K562 (cell line): ENCODE results near the gene KCNK4. TPM values are rescaled to one million over a fixed set of nuclear protein-coding genes. Genes with fewer than 3 reads are reported as not detected.

Source experiments
- ATAC-seq: fragments of 200-7000 bp; cut with Tn5 transposase; 3 replicates; pipeline ENCODE4 v1.9.1; 2020; ENCODE audit warnings: moderate library complexity
- BruUV-seq: library from RNA; stranded (reverse); fragments of 400-500 nt; replicated peaks from 2 replicates; lab custom pipeline; 2021; lab: Mats Ljungman, UMichigan
- CTCF ChIA-PET: fragments of 300-600 bp; formaldehyde crosslinking; extraction: SDS; loops from one replicate; lab custom pipeline; 2021; ENCODE audit warnings: low intra/inter-chr PET ratio; lab: Yijun Ruan, JAX
- POLR2A ChIA-PET: fragments of 300-600, 350-650 bp; sonication (Branson Sonifier 250); formaldehyde crosslinking; extraction: SDS; loops from one replicate; lab custom pipeline; 2021; ENCODE audit warnings: antibody characterized with exemption, inconsistent platforms; lab: Yijun Ruan, JAX
- DNase-seq, 4 experiments: peaks; one replicate each; pipeline versions ENCODE4 v3.0.0 to v3.0.0-alpha.2; 2011 to 2018; ENCODE audit warnings: low spot score in 3 of 4, mixed read lengths in 3 of 4; ENCODE audit errors: extremely low read depth in 1 of 4
- FAIRE-seq: peaks from 2 replicates; lab custom pipeline; 2011; peaks lifted over from hg19 to GRCh38; lab: Jason Lieb, UNC
- H2AFZ ChIP-seq: 2 replicates; pipeline ENCODE4 v1.6.0; 2011; ENCODE audit warnings: low read depth, low read length, control low read depth, inconsistent platforms
- H3K27ac ChIP-seq: fragments of 200-600 bp; 3 replicates; pipeline ENCODE4 v1.8.0; 2011; ENCODE audit warnings: low read depth, mild to moderate bottlenecking, control low read depth, inconsistent platforms, low read length, moderate library complexity, mixed read lengths; ENCODE audit errors: extremely low read depth
- H3K27me3 ChIP-seq, 2 experiments: fragments of 300-600 bp in 1 of 2; 2 replicates in 1 of 2; 3 replicates in 1 of 2; pipeline versions ENCODE4 v1.6.0 to v1.8.0; 2011; ENCODE audit warnings: inconsistent platforms in 2 of 2, low read length in 2 of 2, mild to moderate bottlenecking in 1 of 2, mixed read lengths in 1 of 2, moderate library complexity in 1 of 2; ENCODE audit not compliant: control insufficient read depth in 2 of 2, insufficient read depth in 2 of 2
- H3K36me3 ChIP-seq: fragments of 300-600 bp; 3 replicates; pipeline ENCODE4 v1.8.0; 2011; ENCODE audit warnings: mild to moderate bottlenecking, low read length, inconsistent platforms; ENCODE audit not compliant: control insufficient read depth, insufficient read depth
- H3K4me1 ChIP-seq, 2 experiments: fragments of 200-600 bp in 1 of 2; replicated peaks in 1 of 2; 2 replicates in 1 of 2; 3 replicates in 1 of 2; pipeline versions ENCODE4 v1.5.1 to v1.8.0; 2011; ENCODE audit warnings: inconsistent platforms in 2 of 2, low read length in 2 of 2, mild to moderate bottlenecking in 1 of 2, mixed read lengths in 1 of 2, moderate library complexity in 1 of 2; ENCODE audit not compliant: control insufficient read depth in 2 of 2, insufficient read depth in 2 of 2
- H3K4me2 ChIP-seq: 2 replicates; pipeline ENCODE4 v1.6.1; 2011; ENCODE audit warnings: low read length, control low read depth, inconsistent platforms, mixed read lengths; ENCODE audit not compliant: insufficient read depth
- H3K4me3 ChIP-seq: fragments of 200-600 bp; sonication (generic), shearing (Covaris generic); 2 replicates; pipeline ENCODE4 v1.5.1; 2016; ENCODE audit warnings: control low read depth, inconsistent platforms
- H3K79me2 ChIP-seq: fragments of 200-600 bp; 3 replicates; pipeline ENCODE4 v1.8.0; 2011; ENCODE audit warnings: low read length, inconsistent platforms; ENCODE audit not compliant: control insufficient read depth, insufficient read depth
- H3K9ac ChIP-seq, 2 experiments: 2 replicates each; pipeline versions ENCODE4 v1.6.0 to v1.6.1; 2011; ENCODE audit warnings: low read depth in 2 of 2, low read length in 2 of 2, control low read depth in 1 of 2, inconsistent platforms in 1 of 2, mild to moderate bottlenecking in 1 of 2, mixed read lengths in 1 of 2; ENCODE audit not compliant: insufficient read depth in 1 of 2
- H3K9me1 ChIP-seq: one replicate; pipeline ENCODE4 v1.6.0; 2011; ENCODE audit warnings: inconsistent platforms, mild to moderate bottlenecking, low read length, moderate library complexity; ENCODE audit not compliant: control insufficient read depth, insufficient read depth
- H3K9me3 ChIP-seq: replicated peaks from 2 replicates; pipeline ENCODE4 v1.5.1; 2011; ENCODE audit warnings: low read depth, low read length, inconsistent platforms; ENCODE audit not compliant: control insufficient read depth, insufficient read depth
- H4K20me1 ChIP-seq: replicated peaks from 2 replicates; pipeline ENCODE4 v1.6.1; 2011; ENCODE audit warnings: low read length, inconsistent platforms, mixed read lengths; ENCODE audit not compliant: control insufficient read depth, insufficient read depth
- CBFA2T2 ChIP-seq: fragments of 450-650 bp; conservative IDR thresholded peaks from 2 replicates; pipeline ENCODE4 v1.6.1; 2017; ENCODE audit warnings: mild to moderate bottlenecking
- CEBPG ChIP-seq, 3 experiments: fragments of 200-800 bp in 1 of 3; sonication (Bioruptor generic) in 1 of 3; sonication (generic) in 1 of 3; formaldehyde crosslinking in 1 of 3; IDR thresholded peaks in 2 of 3; conservative IDR thresholded peaks in 1 of 3; 2 replicates each; pipeline versions ENCODE4 v1.6.1 to v1.8.0; 2016 to 2022; ENCODE audit warnings: missing compliant biosample characterization in 2 of 3, missing genetic modification characterization in 2 of 3, mild to moderate bottlenecking in 1 of 3, missing genetic modification reagents in 1 of 3
- FOXP1 ChIP-seq: sonication (generic); formaldehyde crosslinking; IDR thresholded peaks from 2 replicates; pipeline ENCODE4 v1.8.0; 2022; ENCODE audit warnings: mild to moderate bottlenecking, missing genetic modification reagents
- LCOR ChIP-seq: sonication (generic); formaldehyde crosslinking; IDR thresholded peaks from 2 replicates; pipeline ENCODE4 v1.8.0; 2022; ENCODE audit warnings: mild to moderate bottlenecking, missing genetic modification reagents
- MED1 ChIP-seq: sonication (generic); formaldehyde crosslinking; IDR thresholded peaks from 2 replicates; pipeline ENCODE4 v1.8.1; 2023; ENCODE audit warnings: missing genetic modification reagents, borderline replicate concordance
- NFRKB ChIP-seq: fragments of 450-650 bp; IDR thresholded peaks from 2 replicates; pipeline ENCODE4 v1.6.1; 2016; ENCODE audit warnings: low read depth
- RBM14 ChIP-seq: fragments of 200-400 bp; formaldehyde crosslinking; IDR thresholded peaks from 2 replicates; pipeline ENCODE4 v1.6.1; 2018; ENCODE audit warnings: low read depth, mild to moderate bottlenecking, low read length, moderate library complexity, borderline replicate concordance; ENCODE audit not compliant: insufficient read depth
- RFX5 ChIP-seq: IDR thresholded peaks from 2 replicates; pipeline ENCODE4 v1.6.1; 2011; ENCODE audit warnings: low read depth, mild to moderate bottlenecking, improper control_type of control experiment, low read length
- ZNF24 ChIP-seq: fragments of 450-650 bp; IDR thresholded peaks from 2 replicates; pipeline ENCODE4 v1.6.1; 2016
- ZNF584 ChIP-seq: fragments of 200-800 bp; sonication (Bioruptor generic); IDR thresholded peaks from 2 replicates; pipeline ENCODE4 v1.6.1; 2016; ENCODE audit warnings: low read depth, mild to moderate bottlenecking, missing genetic modification characterization, missing compliant biosample characterization
- WGBS: fragments of 100-300 bp; shearing (Covaris generic); methylation state at CpG from one replicate; pipeline ENCODE4 v1.1.6; 2016; ENCODE audit warnings: low coverage, mixed read lengths; ENCODE audit not compliant: insufficient coverage; ENCODE audit errors: missing lambda C conversion rate; 5-methylcytosine and 5-hydroxymethylcytosine counted together
- in situ Hi-C: fragments of 300-500 bp; cut with MboI; formaldehyde crosslinking; loops from 4 replicates; pipeline ENCODE4 v1.15.0; 2018; ENCODE audit warnings: inconsistent platforms, mixed read lengths
- intact Hi-C: fragments of 100-400 bp; cut with micrococcal nuclease; formaldehyde crosslinking; loops from 2 replicates; pipeline ENCODE4 v1.14.2; 2022
- polyA plus RNA-seq, 8 experiments: library from polyadenylated mRNA; depleted of rRNA in 4 of 8; stranded (reverse) in 5 of 8; unstranded in 3 of 8; fragments of >200 nt; fragmentation: Nextera tagmentation in 2 of 8; fragmentation: Illumina TruSeq in 1 of 8; extraction: Ambion mirVana in 2 of 8; extraction: Trizol in 1 of 8; gene quantifications; 2 replicates each; pipeline versions ENCODE4 v1.2.1 to v1.2.3, GENCODE V29; 2011 to 2014; ENCODE audit warnings: inconsistent platforms in 1 of 8, missing spikeins in 1 of 8
- total RNA-seq, 7 experiments: library from RNA; depleted of rRNA in 6 of 7; stranded (reverse); fragments of >200 nt in 6 of 7; fragmentation: Illumina TruSeq in 2 of 7; extraction: Trizol in 2 of 7; gene quantifications; 2 replicates each; pipeline versions ENCODE4 v1.2.1 to v1.2.3, GENCODE V29; 2011 to 2021; ENCODE audit warnings: low replicate concordance in 1 of 7
- TF ChIP-seq, protein P1 (sequence below): IDR thresholded peaks from 3 replicates; pipeline ENCODE4 v1.6.1; 2011; ENCODE audit warnings: borderline replicate concordance, mild to moderate bottlenecking, moderate library complexity; ENCODE audit not compliant: insufficient read length; ENCODE audit errors: extremely low read depth
- TF ChIP-seq, protein P2 (sequence below): fragments of 450-650 bp; formaldehyde crosslinking; IDR thresholded peaks from 2 replicates; pipeline ENCODE4 v1.4.0; 2022; ENCODE audit warnings: mild to moderate bottlenecking, moderate library complexity
- TF ChIP-seq, protein P3 (sequence below): fragments of 250-450 bp; sonication (Bioruptor Pico); IDR thresholded peaks from 2 replicates; pipeline ENCODE4 v1.8.0; 2021; ENCODE audit warnings: moderate library complexity, mild to moderate bottlenecking, inconsistent platforms

Gene KCNK4
- total and polyA plus RNA-seq, 9 of the 15 experiments (the other 6 are each of a cell fraction or from before 2014, with no cell fraction given): not detected

DNA sequence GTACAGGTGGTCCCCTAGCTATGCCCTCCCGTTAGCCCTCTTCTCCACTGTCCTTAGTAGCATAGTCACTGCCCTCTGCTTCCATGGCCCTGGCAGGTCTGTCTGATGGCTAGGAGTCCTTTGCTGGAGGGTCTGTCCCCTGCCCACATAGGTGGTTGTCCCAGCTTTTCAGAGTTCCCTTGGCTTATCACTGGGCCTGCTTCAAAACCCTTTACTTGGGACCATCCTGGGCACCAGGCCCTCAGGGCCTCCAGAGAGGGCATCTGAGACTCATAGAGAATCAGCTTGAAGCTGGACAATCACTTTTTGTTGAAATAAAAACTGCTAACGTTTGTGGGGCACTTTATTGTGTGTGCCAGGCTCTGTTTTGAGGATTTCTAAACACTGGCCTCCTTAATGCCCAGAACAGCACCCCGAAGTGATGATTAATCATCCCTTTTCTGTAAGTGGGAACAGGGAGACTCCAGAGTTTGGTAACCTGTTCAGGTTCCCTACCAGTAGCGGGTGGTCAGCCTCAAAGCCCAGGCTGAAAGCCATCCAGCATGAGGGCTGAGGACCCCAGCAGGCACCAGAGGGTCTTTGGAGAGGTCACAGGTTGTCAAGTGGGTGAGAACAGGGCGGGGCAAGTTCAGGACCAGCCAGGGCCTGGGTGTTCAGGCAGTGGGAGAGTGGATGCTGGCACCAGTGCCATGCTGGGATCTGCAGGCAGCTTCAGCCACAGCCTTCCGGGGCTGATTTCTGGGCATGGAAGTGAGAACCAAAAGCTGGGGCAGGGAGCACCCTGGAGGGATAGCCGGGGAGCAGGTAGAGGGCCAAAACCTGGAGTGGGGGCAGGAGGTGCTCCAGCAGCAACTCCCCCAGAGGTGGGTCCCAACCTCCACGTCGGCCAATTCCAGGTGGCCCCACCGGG is 495 bp upstream of the KCNK4 start:
- in situ Hi-C loops: no loop called here
- peaks cover 22 to 40% of the 10 kb centered on the region in 2 experiments; a peak in 4 of 5 replicates for H3K27me3 ChIP-seq

More for the DNA sequence above, 495 bp upstream of the KCNK4 start:
- H4K20me1 ChIP-seq: no peaks in the 10 kb centered on the region
- ChIA-PET CTCF (no interaction called here), POLR2A (interaction anchor here (0.6 kb wide), 1 partner anchor 45 kb away, joined by 3 read pairs; no protein-coding TSS in a partner anchor)
- no peak overlapping the region for H3K4me3 ChIP-seq
- no peaks in the 10 kb centered on the region for H3K36me3 ChIP-seq
- H3K4me1 ChIP-seq: peaks cover 3 to 49% of the 10 kb centered on the region in 2 experiments; a peak in 3 of 5 replicates
- H3K4me2 ChIP-seq: no peak overlapping the region
- no TSS peak for BruUV-seq
- ATAC-seq (no peak), DNase-seq (no peak), FAIRE-seq (no peak)
- no peak overlapping the region for H2AFZ ChIP-seq
- H3K27ac ChIP-seq: no peak overlapping the region
- WGBS: 26% methylated on average over 10 of the region's 10 CpGs
- TF ChIP-seq NFRKB (no peak), CEBPG (CRISPR knock-in tag; IDR thresholded peaks at IDR 0.05) (no peak), CEBPG (tag; conservative IDR thresholded peaks at IDR 0.05 in 1 of 2, IDR thresholded peaks at IDR 0.05 in 1 of 2) (no peak), ZNF584 (CRISPR knock-in tag) (no peak), CBFA2T2 (no peak), MED1 (CRISPR knock-in tag) (no peak), RBM14 (no peak), RFX5 (no peak), LCOR (CRISPR knock-in tag) (no peak), ZNF24 (no peak), FOXP1 (CRISPR knock-in tag) (no peak)
- TF ChIP-seq, protein P1, sequence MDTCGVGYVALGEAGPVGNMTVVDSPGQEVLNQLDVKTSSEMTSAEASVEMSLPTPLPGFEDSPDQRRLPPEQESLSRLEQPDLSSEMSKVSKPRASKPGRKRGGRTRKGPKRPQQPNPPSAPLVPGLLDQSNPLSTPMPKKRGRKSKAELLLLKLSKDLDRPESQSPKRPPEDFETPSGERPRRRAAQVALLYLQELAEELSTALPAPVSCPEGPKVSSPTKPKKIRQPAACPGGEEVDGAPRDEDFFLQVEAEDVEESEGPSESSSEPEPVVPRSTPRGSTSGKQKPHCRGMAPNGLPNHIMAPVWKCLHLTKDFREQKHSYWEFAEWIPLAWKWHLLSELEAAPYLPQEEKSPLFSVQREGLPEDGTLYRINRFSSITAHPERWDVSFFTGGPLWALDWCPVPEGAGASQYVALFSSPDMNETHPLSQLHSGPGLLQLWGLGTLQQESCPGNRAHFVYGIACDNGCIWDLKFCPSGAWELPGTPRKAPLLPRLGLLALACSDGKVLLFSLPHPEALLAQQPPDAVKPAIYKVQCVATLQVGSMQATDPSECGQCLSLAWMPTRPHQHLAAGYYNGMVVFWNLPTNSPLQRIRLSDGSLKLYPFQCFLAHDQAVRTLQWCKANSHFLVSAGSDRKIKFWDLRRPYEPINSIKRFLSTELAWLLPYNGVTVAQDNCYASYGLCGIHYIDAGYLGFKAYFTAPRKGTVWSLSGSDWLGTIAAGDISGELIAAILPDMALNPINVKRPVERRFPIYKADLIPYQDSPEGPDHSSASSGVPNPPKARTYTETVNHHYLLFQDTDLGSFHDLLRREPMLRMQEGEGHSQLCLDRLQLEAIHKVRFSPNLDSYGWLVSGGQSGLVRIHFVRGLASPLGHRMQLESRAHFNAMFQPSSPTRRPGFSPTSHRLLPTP: no peak
- TF ChIP-seq, protein P2, sequence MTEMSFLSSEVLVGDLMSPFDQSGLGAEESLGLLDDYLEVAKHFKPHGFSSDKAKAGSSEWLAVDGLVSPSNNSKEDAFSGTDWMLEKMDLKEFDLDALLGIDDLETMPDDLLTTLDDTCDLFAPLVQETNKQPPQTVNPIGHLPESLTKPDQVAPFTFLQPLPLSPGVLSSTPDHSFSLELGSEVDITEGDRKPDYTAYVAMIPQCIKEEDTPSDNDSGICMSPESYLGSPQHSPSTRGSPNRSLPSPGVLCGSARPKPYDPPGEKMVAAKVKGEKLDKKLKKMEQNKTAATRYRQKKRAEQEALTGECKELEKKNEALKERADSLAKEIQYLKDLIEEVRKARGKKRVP (CRISPR knock-in tag): no peak
- TF ChIP-seq, protein P3, sequence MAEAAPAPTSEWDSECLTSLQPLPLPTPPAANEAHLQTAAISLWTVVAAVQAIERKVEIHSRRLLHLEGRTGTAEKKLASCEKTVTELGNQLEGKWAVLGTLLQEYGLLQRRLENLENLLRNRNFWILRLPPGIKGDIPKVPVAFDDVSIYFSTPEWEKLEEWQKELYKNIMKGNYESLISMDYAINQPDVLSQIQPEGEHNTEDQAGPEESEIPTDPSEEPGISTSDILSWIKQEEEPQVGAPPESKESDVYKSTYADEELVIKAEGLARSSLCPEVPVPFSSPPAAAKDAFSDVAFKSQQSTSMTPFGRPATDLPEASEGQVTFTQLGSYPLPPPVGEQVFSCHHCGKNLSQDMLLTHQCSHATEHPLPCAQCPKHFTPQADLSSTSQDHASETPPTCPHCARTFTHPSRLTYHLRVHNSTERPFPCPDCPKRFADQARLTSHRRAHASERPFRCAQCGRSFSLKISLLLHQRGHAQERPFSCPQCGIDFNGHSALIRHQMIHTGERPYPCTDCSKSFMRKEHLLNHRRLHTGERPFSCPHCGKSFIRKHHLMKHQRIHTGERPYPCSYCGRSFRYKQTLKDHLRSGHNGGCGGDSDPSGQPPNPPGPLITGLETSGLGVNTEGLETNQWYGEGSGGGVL: no peak
- H3K9me1 ChIP-seq: no peaks in the 10 kb centered on the region
- peak overlapping the region in 1 of 2 experiments; percentile 29; a peak in 1 of 4 replicates for H3K9ac ChIP-seq
- H3K9me3 ChIP-seq: no peaks in the 10 kb centered on the region
- intact Hi-C loops: no loop called here
- no peaks in the 10 kb centered on the region for H3K79me2 ChIP-seq
